GM10266 (cell line): ENCODE data around the gene OR8B2.

Source experiments
- DNase-seq: peaks from one replicate; pipeline ENCODE4 v3.0.0; 2012; ENCODE audit errors: extremely low spot score
- CTCF ChIP-seq: IDR thresholded peaks from 2 replicates; pipeline ENCODE4 v1.5.1; 2012; ENCODE audit warnings: mild to moderate bottlenecking, low read depth; ENCODE audit not compliant: control insufficient read depth, insufficient read depth; ENCODE audit errors: missing control alignments

The OR8B2 gene

GRCh38 chr11:124346311-124346955 lies 37.9 kb downstream of the OR8B2 start:
- TF ChIP-seq CTCF = no peak
- DNase-seq = no peak

- no peak for TF ChIP-seq CTCF
- no peak for DNase-seq
Observed at GRCh38 chr11:124344346-124344745, 40.0 kb downstream of the OR8B2 start.

- no peak for DNase-seq
- TF ChIP-seq CTCF = no peak
Observed at GRCh38 chr11:124340142-124340447, 44.2 kb downstream of the OR8B2 start.

- no peak for TF ChIP-seq CTCF
- no peak for DNase-seq
Observed at GRCh38 chr11:124339396-124340141, 44.7 kb downstream of the OR8B2 start.
